GM12891 (cell line): ENCODE measurements around the gene SLC24A2. TPM values are rescaled to one million over a fixed set of nuclear protein-coding genes. Genes with fewer than 3 reads are reported as not detected.
"Not testable (repeated sequence)": the region's sequence is repeated elsewhere in the genome, so short reads cannot be mapped to it uniquely, and the experiment has no call there.

Experiments used
- DNase-seq: peaks from one replicate; pipeline ENCODE4 v3.0.0; 2011; ENCODE audit warnings: low spot score; ENCODE audit not compliant: insufficient read length
- FAIRE-seq: peaks from 2 replicates; lab custom pipeline; 2011; peaks lifted over from hg19 to GRCh38; lab: Jason Lieb, UNC
- PAX5 ChIP-seq: IDR thresholded peaks from 2 replicates; pipeline ENCODE4 v1.6.1; 2011; ENCODE audit warnings: low read length, moderate library complexity, mild to moderate bottlenecking; ENCODE audit not compliant: insufficient read depth, severe bottlenecking
- POLR2A ChIP-seq: IDR thresholded peaks from 2 replicates; pipeline ENCODE4 v1.6.1; 2011; ENCODE audit warnings: low read depth, low read length, control low read depth
- POLR2AphosphoS5 ChIP-seq: IDR thresholded peaks from 2 replicates; pipeline ENCODE4 v1.6.1; 2011; ENCODE audit warnings: low read depth, low read length, control low read depth
- POU2F2 ChIP-seq: IDR thresholded peaks from 2 replicates; pipeline ENCODE4 v1.6.1; 2011; ENCODE audit warnings: low read depth, mild to moderate bottlenecking, control low read depth, low read length, moderate library complexity
- SPI1 ChIP-seq: IDR thresholded peaks from 2 replicates; pipeline ENCODE4 v1.6.1; 2011; ENCODE audit warnings: low read depth, low read length, control low read depth
- TAF1 ChIP-seq: IDR thresholded peaks from 2 replicates; pipeline ENCODE4 v1.6.1; 2011; ENCODE audit warnings: low read depth, low read length, control low read depth
- polyA plus RNA-seq: library from polyadenylated mRNA; unstranded; fragments of >200 nt; gene quantifications from one replicate; pipeline ENCODE4 v1.2.1, GENCODE V29; 2012; ENCODE audit warnings: low read depth, missing spikeins, inconsistent platforms; ENCODE audit not compliant: missing spikeins

Gene SLC24A2
- polyA plus RNA-seq, result not detected

- no peak for TF ChIP-seq PAX5
- no peak for DNase-seq
- FAIRE-seq, result no peak
These were observed at the start of gene SLC24A2 for GRCh38 chr9:19788614-19789271. SLC24A2 (minus strand) TSS chr9:19789037.

DNA sequence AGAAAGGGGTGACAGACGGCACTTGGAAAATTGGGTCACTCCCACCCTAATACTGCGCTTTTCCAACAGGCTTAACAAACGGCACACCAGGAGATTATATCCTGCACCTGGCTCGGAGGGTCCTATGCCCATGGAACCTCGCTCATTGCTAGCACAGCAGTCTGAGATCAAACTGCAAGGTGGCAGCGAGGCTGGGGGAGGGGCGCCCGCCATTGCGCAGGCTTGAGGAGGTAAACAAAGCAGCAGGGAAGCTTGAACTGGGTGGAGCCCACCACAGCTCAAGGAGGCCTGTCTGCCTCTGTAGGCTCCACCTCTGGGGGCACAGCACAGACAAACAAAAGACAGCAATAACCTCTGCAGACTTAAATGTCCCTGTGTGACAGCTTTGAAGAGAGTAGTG, 44.5 kb upstream of the SLC24A2 start:
- not testable (repeated sequence) for FAIRE-seq, DNase-seq

GRCh38 chr9:19830796-19831195, 42.0 kb upstream of the SLC24A2 start:
- DNase-seq, result no peak
- no peak for FAIRE-seq
- TF ChIP-seq SPI1 (no peak), POLR2A (no peak), TAF1 (no peak), PAX5 (no peak), POU2F2 (no peak), POLR2AphosphoS5 (no peak)

- TF ChIP-seq POU2F2 (no peak), TAF1 (no peak), POLR2A (no peak), PAX5 (no peak), POLR2AphosphoS5 (no peak), SPI1 (no peak)
- FAIRE-seq (no peak), DNase-seq (no peak)
These were observed 39.8 kb upstream of the SLC24A2 start for GRCh38 chr9:19828576-19829109.

GRCh38 chr9:19816769-19817168, 27.9 kb upstream of the SLC24A2 start:
- no peak for FAIRE-seq
- TF ChIP-seq PAX5 (no peak), POU2F2 (no peak), TAF1 (no peak), SPI1 (no peak), POLR2AphosphoS5 (no peak), POLR2A (no peak)
- no peak for DNase-seq

- TF ChIP-seq POLR2AphosphoS5 (no peak), POU2F2 (no peak), TAF1 (no peak), PAX5 (no peak), SPI1 (no peak), POLR2A (no peak)
- no peak for FAIRE-seq
- no peak for DNase-seq
These were observed 23.4 kb upstream of the SLC24A2 start for GRCh38 chr9:19812194-19812593.

DNA sequence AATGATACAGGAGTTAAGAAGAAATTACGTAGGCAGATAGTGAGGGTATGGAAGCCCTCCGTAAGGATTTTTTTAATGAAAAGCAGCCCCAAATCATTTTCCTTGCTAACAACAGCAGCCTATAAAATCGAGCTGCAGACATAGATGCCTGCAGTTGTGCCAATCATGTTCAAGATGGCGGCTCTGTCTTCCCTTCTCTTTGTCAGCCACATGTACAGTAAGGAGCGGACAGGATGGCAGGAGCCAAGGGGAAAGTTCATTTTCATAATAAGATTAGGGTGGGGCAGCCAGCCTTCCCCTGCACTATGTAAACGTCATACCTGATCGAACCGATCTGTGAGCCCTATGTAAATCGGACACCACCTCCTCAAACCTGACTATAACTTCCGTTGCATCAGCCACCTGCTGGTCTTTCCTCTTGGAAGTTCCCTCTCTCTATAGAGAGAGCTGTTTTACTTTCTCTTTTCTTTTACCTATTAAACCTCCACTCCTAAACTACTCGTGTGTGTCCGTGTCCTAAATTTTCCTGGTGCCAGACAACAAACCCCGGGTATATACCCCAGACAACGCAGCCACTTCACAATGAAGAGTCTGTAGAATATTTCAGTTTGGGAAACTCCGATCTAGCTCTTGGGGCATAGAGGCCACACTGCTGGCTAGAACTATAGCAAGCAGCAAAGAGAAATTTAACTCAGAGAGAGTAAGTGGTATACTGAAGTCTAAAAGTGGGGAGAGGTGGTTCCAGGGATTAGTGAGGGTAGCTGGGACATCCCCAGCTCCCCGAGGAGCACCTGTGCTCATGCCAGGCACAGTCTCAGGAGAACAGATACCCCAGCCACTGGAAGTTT, 20.8 kb upstream of the SLC24A2 start:
- TF ChIP-seq POLR2A, result no peak
- FAIRE-seq (no peak), DNase-seq (no peak)

DNA sequence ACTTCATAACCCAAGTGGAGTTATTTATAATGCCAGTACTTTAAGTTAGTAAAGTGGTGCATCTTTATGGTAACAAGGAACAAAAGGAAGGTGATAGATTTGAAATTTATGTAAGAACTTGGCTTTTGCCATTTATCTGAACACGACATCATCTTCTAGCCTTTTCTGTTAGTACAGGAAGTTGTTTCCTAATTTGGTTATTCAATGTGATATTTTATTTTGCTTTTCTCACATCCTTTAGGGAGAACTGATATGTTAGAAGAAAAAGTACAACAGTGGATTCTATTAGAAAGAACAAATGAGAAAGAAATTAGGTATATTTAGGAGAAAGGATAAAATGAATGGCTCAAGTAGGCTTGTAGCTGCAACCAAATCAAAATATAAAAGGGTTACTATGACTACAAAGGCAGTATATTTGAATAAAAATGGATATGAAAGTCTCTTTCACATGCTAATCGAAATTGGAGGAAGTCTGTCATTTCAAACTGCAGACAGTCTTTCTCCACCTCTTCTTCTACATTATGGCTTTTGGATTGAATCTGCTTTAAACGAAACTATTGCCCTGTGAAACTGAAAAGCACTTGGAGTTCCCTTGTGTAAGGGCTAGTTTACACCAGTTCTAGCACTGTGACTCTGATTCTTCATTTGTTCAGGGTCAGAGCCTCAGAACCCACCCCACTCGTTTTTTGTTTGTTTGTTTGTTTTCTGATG, 18.5 kb upstream of the SLC24A2 start:
- FAIRE-seq (no peak), DNase-seq (no peak)
- TF ChIP-seq POLR2AphosphoS5, result no peak
- TF ChIP-seq POLR2A, result no peak
- no peak for TF ChIP-seq PAX5
- TF ChIP-seq POU2F2, result no peak
- no peak for TF ChIP-seq TAF1
- TF ChIP-seq SPI1, result no peak

GRCh38 chr9:19804431-19804830, 15.6 kb upstream of the SLC24A2 start:
- DNase-seq (no peak), FAIRE-seq (no peak)
- no peak for TF ChIP-seq PAX5
- TF ChIP-seq SPI1, result no peak
- no peak for TF ChIP-seq POLR2AphosphoS5
- no peak for TF ChIP-seq TAF1
- no peak for TF ChIP-seq POLR2A

DNA sequence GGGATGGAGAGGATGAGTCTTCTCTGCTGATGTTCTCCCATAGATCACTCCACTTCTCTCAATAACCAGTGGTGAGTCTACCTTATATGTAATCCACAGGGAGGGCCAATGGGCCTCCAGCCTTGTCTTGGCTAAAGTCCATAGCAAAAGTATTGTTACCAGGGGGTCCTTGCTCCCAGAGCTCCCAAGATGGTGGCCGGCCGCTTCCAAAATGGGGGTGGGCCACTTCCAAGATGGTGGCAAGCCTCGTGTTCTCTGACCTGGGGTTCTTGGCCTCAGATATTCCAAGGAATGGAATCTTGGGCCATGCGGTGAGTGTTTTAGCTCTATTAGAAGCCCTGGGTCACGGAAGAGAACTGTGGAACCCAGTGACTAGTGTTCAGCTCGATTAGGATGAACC, 12.0 kb upstream of the SLC24A2 start:
- no peak for DNase-seq
- no peak for FAIRE-seq
- TF ChIP-seq PAX5, result no peak
- TF ChIP-seq SPI1, result no peak
- TF ChIP-seq POLR2A, result no peak
- TF ChIP-seq POU2F2, result no peak
- no peak for TF ChIP-seq TAF1
- TF ChIP-seq POLR2AphosphoS5, result no peak
